Keratinocyte (primary cell): ENCODE data around the gene OPN4. TPM values are rescaled to one million over a fixed set of nuclear protein-coding genes. Genes with fewer than 3 reads are reported as not detected.

Experiments used
- DNase-seq: peaks from one replicate; pipeline ENCODE4 v3.0.0-alpha.2; 2011; ENCODE audit warnings: low read depth, missing footprints, low spot score
- FAIRE-seq: peaks from 2 replicates; lab custom pipeline; 2011; peaks lifted over from hg19 to GRCh38; lab: Jason Lieb, UNC
- H2AFZ ChIP-seq: 2 replicates; pipeline ENCODE4 v1.6.0; 2012; ENCODE audit warnings: low read length, control low read depth, inconsistent platforms; ENCODE audit not compliant: control insufficient read depth
- H3K27ac ChIP-seq: 2 replicates; pipeline ENCODE4 v1.5.1; 2011; ENCODE audit warnings: low read length; ENCODE audit not compliant: control insufficient read depth, insufficient read depth
- H3K27me3 ChIP-seq: 3 replicates; pipeline ENCODE4 v1.6.0; 2011; ENCODE audit warnings: low read length; ENCODE audit not compliant: control insufficient read depth, insufficient read depth; ENCODE audit errors: extremely low read depth
- H3K36me3 ChIP-seq, 2 experiments: 2 replicates in 1 of 2; 3 replicates in 1 of 2; pipeline ENCODE4 v1.5.1; 2011; ENCODE audit warnings: low read length in 2 of 2, mild to moderate bottlenecking in 1 of 2; ENCODE audit not compliant: control insufficient read depth in 2 of 2, insufficient read depth in 2 of 2; ENCODE audit errors: extremely low read depth in 1 of 2
- H3K4me1 ChIP-seq: 3 replicates; pipeline ENCODE4 v1.5.1; 2011; ENCODE audit warnings: low read length; ENCODE audit not compliant: control insufficient read depth, insufficient read depth; ENCODE audit errors: extremely low read depth
- H3K4me2 ChIP-seq: 3 replicates; pipeline ENCODE4 v1.6.0; 2011; ENCODE audit warnings: low read depth, low read length; ENCODE audit not compliant: control insufficient read depth, insufficient read depth; ENCODE audit errors: extremely low read depth
- H3K4me3 ChIP-seq, 3 experiments: fragments of 200-600 bp in 1 of 3; sonication (generic) in 1 of 3; 2 replicates in 2 of 3; 3 replicates in 1 of 3; pipeline ENCODE4 v1.5.1; 2011 to 2016; ENCODE audit warnings: low read length in 3 of 3, mild to moderate bottlenecking in 3 of 3, control low read depth in 2 of 3, inconsistent platforms in 1 of 3, low read depth in 1 of 3, mixed read lengths in 1 of 3, mixed run types in 1 of 3, moderate library complexity in 1 of 3; ENCODE audit not compliant: control insufficient read depth in 2 of 3, insufficient read depth in 2 of 3; ENCODE audit errors: extremely low read depth in 1 of 3
- H3K79me2 ChIP-seq: 2 replicates; pipeline ENCODE4 v1.6.0; 2012; ENCODE audit warnings: low read length; ENCODE audit not compliant: control insufficient read depth, insufficient read depth
- H3K9ac ChIP-seq: 3 replicates; pipeline ENCODE4 v1.6.0; 2011; ENCODE audit warnings: low read length; ENCODE audit not compliant: control insufficient read depth, insufficient read depth; ENCODE audit errors: extremely low read depth
- H3K9me1 ChIP-seq: 3 replicates; pipeline ENCODE4 v1.6.0; 2011; ENCODE audit warnings: low read length; ENCODE audit not compliant: control insufficient read depth, insufficient read depth; ENCODE audit errors: extremely low read depth
- H3K9me3 ChIP-seq: 2 replicates; pipeline ENCODE4 v1.5.1; 2012; ENCODE audit warnings: low read depth, low read length; ENCODE audit not compliant: control insufficient read depth
- H4K20me1 ChIP-seq: 3 replicates; pipeline ENCODE4 v1.6.0; 2011; ENCODE audit warnings: low read length; ENCODE audit not compliant: control insufficient read depth, insufficient read depth; ENCODE audit errors: extremely low read depth
- EZH2 ChIP-seq: IDR thresholded peaks from one replicate; pipeline ENCODE4 v1.6.1; 2012; ENCODE audit warnings: inconsistent platforms, mild to moderate bottlenecking, low read length, moderate library complexity
- dilution Hi-C: fragments of 300-500 bp; cut with MboI; formaldehyde crosslinking; loops from one replicate; pipeline ENCODE4 v1.7.0; 2020; ENCODE audit warnings: low sequenced_read_pairs; ENCODE audit not compliant: extremely low pct_ligation_motif_present
- polyA plus RNA-seq, 5 experiments: library from polyadenylated mRNA; depleted of rRNA in 3 of 5; stranded (reverse) in 3 of 5; stranded (forward) in 1 of 5; unstranded in 1 of 5; fragments of >200 nt; gene quantifications; 1 replicate in 1 of 5; 2 replicates in 3 of 5; 3 replicates in 1 of 5; pipeline versions ENCODE4 v1.2.1 to v1.2.3, GENCODE V29; 2011 to 2012; ENCODE audit warnings: missing spikeins in 2 of 5, low read depth in 1 of 5, low replicate concordance in 1 of 5
- TF ChIP-seq, protein P1 (sequence below), 3 experiments: IDR thresholded peaks in 1 of 3; conservative IDR thresholded peaks in 1 of 3; optimal IDR thresholded peaks in 1 of 3; 2 replicates in 2 of 3; 3 replicates in 1 of 3; pipeline versions ENCODE3 to v1.5.1; 2011; ENCODE audit warnings: low read length in 3 of 3, mild to moderate bottlenecking in 3 of 3, moderate library complexity in 2 of 3, control low read depth in 1 of 3, inconsistent platforms in 1 of 3; ENCODE audit not compliant: insufficient read depth in 2 of 3; ENCODE audit errors: extremely low read depth in 1 of 3

Gene OPN4
- polyA plus RNA-seq, 1 donor (not counting 4 experiments of a cell fraction or from before 2014, with no cell fraction given), result not detected

DNA sequence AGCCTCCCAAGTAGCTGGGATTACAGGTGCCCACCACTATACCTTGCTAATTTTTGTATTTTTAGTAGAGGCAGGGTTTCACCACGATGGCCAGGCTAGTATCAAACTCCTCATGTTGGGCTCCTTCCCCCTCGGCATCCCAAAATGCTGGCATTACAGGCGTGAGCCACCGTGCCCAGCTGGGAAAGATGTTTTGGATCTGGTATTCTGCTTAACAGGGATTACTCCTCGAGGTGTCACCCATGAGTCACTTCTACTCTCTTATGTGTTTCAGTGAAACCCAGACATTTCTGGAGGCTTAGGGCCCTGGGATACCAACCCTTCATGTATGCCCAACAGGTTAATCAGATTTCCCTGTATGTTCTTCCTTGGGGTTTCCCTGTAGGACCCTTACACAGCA is 11.8 kb upstream of the OPN4 start:
- Histone ChIP-seq H3K79me2 (no peaks in the 10 kb centered on the region), H4K20me1 (no peaks in the 10 kb centered on the region), H3K4me2 (no peak overlapping the region), H3K27me3 (no peaks in the 10 kb centered on the region), H3K9me3 (no peaks in the 10 kb centered on the region), H2AFZ (no peak overlapping the region), H3K4me3 (no peak overlapping the region), H3K4me1 (peaks cover 15% of the 10 kb centered on the region), H3K9me1 (no peaks in the 10 kb centered on the region), H3K36me3 (no peaks in the 10 kb centered on the region), H3K27ac (no peak overlapping the region), H3K9ac (no peak overlapping the region)
- DNase-seq (no peak), FAIRE-seq (peak; percentile 43)
- dilution Hi-C loops, result no loop called here
- TF ChIP-seq, protein P1, sequence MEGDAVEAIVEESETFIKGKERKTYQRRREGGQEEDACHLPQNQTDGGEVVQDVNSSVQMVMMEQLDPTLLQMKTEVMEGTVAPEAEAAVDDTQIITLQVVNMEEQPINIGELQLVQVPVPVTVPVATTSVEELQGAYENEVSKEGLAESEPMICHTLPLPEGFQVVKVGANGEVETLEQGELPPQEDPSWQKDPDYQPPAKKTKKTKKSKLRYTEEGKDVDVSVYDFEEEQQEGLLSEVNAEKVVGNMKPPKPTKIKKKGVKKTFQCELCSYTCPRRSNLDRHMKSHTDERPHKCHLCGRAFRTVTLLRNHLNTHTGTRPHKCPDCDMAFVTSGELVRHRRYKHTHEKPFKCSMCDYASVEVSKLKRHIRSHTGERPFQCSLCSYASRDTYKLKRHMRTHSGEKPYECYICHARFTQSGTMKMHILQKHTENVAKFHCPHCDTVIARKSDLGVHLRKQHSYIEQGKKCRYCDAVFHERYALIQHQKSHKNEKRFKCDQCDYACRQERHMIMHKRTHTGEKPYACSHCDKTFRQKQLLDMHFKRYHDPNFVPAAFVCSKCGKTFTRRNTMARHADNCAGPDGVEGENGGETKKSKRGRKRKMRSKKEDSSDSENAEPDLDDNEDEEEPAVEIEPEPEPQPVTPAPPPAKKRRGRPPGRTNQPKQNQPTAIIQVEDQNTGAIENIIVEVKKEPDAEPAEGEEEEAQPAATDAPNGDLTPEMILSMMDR (optimal IDR thresholded peaks at IDR 0.05 in 1 of 3, IDR thresholded peaks at IDR 0.05 in 1 of 3, conservative IDR thresholded peaks at IDR 0.05 in 1 of 3; ENCODE audit: extremely low read depth in 1 of 3, insufficient read depth in 2 of 3, low read length in 3 of 3), result peak in 1 of 3 experiments; percentile 47
- no peak for TF ChIP-seq EZH2

GRCh38 chr10:86644152-86644793 is 10.1 kb upstream of the OPN4 start:
- Histone ChIP-seq H3K36me3 (no peaks in the 10 kb centered on the region), H4K20me1 (no peaks in the 10 kb centered on the region), H2AFZ (no peak overlapping the region), H3K4me3 (no peak overlapping the region), H3K27me3 (no peaks in the 10 kb centered on the region), H3K9ac (no peak overlapping the region), H3K4me1 (peaks cover 33% of the 10 kb centered on the region), H3K79me2 (no peaks in the 10 kb centered on the region), H3K9me1 (peaks cover 2% of the 10 kb centered on the region), H3K4me2 (no peak overlapping the region), H3K9me3 (no peaks in the 10 kb centered on the region), H3K27ac (no peak overlapping the region)
- TF ChIP-seq, protein P1 (optimal IDR thresholded peaks at IDR 0.05 in 1 of 3, IDR thresholded peaks at IDR 0.05 in 1 of 3, conservative IDR thresholded peaks at IDR 0.05 in 1 of 3; ENCODE audit: extremely low read depth in 1 of 3, insufficient read depth in 2 of 3, low read length in 3 of 3), result peak in 2 of 3 experiments; percentile 32 to 43
- TF ChIP-seq EZH2, result no peak
- DNase-seq, result no peak
- peak; percentile 13 for FAIRE-seq
- dilution Hi-C loops, result no loop called here
